HEK293 (cell line): ENCODE results near the gene SERPINA12.

ENCODE experiments used
- CTCF ChIA-PET: fragments of 350-600 bp; formaldehyde crosslinking; extraction: SDS; loops from one replicate; lab custom pipeline; 2021; ENCODE audit warnings: antibody characterized with exemption; lab: Yijun Ruan, JAX
- POLR2A ChIA-PET: fragments of 300-600 bp; formaldehyde crosslinking; extraction: SDS; loops from one replicate; lab custom pipeline; 2020; ENCODE audit warnings: antibody characterized with exemption, inconsistent platforms; lab: Yijun Ruan, JAX
- H3K27ac ChIP-seq: fragments of 200-500 bp; sonication (Bioruptor generic); 2 replicates; pipeline ENCODE4 v1.5.1; 2014; ENCODE audit warnings: low read depth, low read length, control low read depth, inconsistent platforms; ENCODE audit errors: extremely low read depth
- H3K36me3 ChIP-seq, 2 experiments: fragments of 200-500 bp in 1 of 2; sonication (Bioruptor generic) in 1 of 2; 1 replicate in 1 of 2; 2 replicates in 1 of 2; pipeline ENCODE4 v1.5.1; 2014 to 2017; ENCODE audit warnings: inconsistent platforms in 2 of 2, low read length in 2 of 2; ENCODE audit not compliant: control insufficient read depth in 2 of 2, insufficient read depth in 1 of 2
- H3K4me1 ChIP-seq: fragments of 200-500 bp; sonication (Bioruptor generic); 2 replicates; pipeline ENCODE4 v1.5.1; 2014; ENCODE audit warnings: mild to moderate bottlenecking, low read length, inconsistent platforms; ENCODE audit not compliant: control insufficient read depth, insufficient read depth
- H3K4me3 ChIP-seq: 2 replicates; pipeline ENCODE4 v1.5.1; 2011; ENCODE audit warnings: low read depth, mild to moderate bottlenecking, control low read depth, low read length, moderate library complexity
- H3K9me3 ChIP-seq: fragments of 200-500 bp; sonication (Bioruptor generic); 2 replicates; pipeline ENCODE4 v1.5.1; 2014; ENCODE audit warnings: low read depth, low read length, inconsistent platforms; ENCODE audit not compliant: control insufficient read depth, insufficient read depth
- BCL11B ChIP-seq: fragments of 450-650 bp; formaldehyde crosslinking; IDR thresholded peaks from 2 replicates; pipeline ENCODE4 v1.5.1; 2016; ENCODE audit warnings: low read depth, missing biosample characterization, missing genetic modification characterization
- EGR2 ChIP-seq: fragments of 450-650 bp; formaldehyde crosslinking; IDR thresholded peaks from 2 replicates; pipeline ENCODE4 v1.5.1; 2016; ENCODE audit warnings: low read depth, missing biosample characterization, missing genetic modification characterization
- GFI1B ChIP-seq: fragments of 450-650 bp; formaldehyde crosslinking; IDR thresholded peaks from 2 replicates; pipeline ENCODE4 v1.5.1; 2016; ENCODE audit warnings: missing biosample characterization, missing genetic modification characterization
- GLIS2 ChIP-seq: fragments of 450-650 bp; formaldehyde crosslinking; IDR thresholded peaks from 2 replicates; pipeline ENCODE4 v1.5.1; 2016; ENCODE audit warnings: missing biosample characterization, missing genetic modification characterization
- IKZF3 ChIP-seq: fragments of 450-650 bp; IDR thresholded peaks from 2 replicates; pipeline ENCODE4 v1.5.0; 2018; ENCODE audit warnings: missing biosample characterization, mild to moderate bottlenecking, missing genetic modification characterization, moderate library complexity
- SP2 ChIP-seq: fragments of 450-650 bp; formaldehyde crosslinking; IDR thresholded peaks from 2 replicates; pipeline ENCODE4 v1.5.1; 2016; ENCODE audit warnings: missing biosample characterization, missing genetic modification characterization
- TCF7L2 ChIP-seq: IDR thresholded peaks from 2 replicates; pipeline ENCODE4 v1.6.1; 2011; ENCODE audit warnings: low read depth, mild to moderate bottlenecking, inconsistent platforms, low read length, moderate library complexity, borderline replicate concordance
- ZNF174 ChIP-seq: fragments of 450-650 bp; formaldehyde crosslinking; IDR thresholded peaks from 2 replicates; pipeline ENCODE4 v1.5.0; 2017; ENCODE audit warnings: missing biosample characterization, mild to moderate bottlenecking, missing genetic modification characterization
- ZNF23 ChIP-seq: fragments of 450-650 bp; formaldehyde crosslinking; IDR thresholded peaks from 2 replicates; pipeline ENCODE4 v1.5.1; 2016; ENCODE audit warnings: missing biosample characterization, missing genetic modification characterization, borderline replicate concordance
- ZNF350 ChIP-seq: fragments of 450-650 bp; formaldehyde crosslinking; IDR thresholded peaks from 2 replicates; pipeline ENCODE4 v1.5.0; 2017; ENCODE audit warnings: missing biosample characterization, mild to moderate bottlenecking, missing genetic modification characterization
- ZNF391 ChIP-seq: fragments of 450-650 bp; formaldehyde crosslinking; IDR thresholded peaks from 2 replicates; pipeline ENCODE4 v1.5.1; 2016; ENCODE audit warnings: low read depth, missing biosample characterization, missing genetic modification characterization, borderline replicate concordance
- ZNF473 ChIP-seq: fragments of 450-650 bp; formaldehyde crosslinking; IDR thresholded peaks from 2 replicates; pipeline ENCODE4 v1.5.1; 2017; ENCODE audit warnings: missing biosample characterization, missing genetic modification characterization
- ZNF560 ChIP-seq: fragments of 450-650 bp; formaldehyde crosslinking; IDR thresholded peaks from 2 replicates; pipeline ENCODE4 v1.5.1; 2017; ENCODE audit warnings: missing biosample characterization, missing genetic modification characterization, borderline replicate concordance
- ZNF654 ChIP-seq: fragments of 450-650 bp; formaldehyde crosslinking; IDR thresholded peaks from 2 replicates; pipeline ENCODE4 v1.5.1; 2016; ENCODE audit warnings: low read depth, missing biosample characterization, missing genetic modification characterization
- TF ChIP-seq, protein P1 (sequence below): fragments of 450-650 bp; formaldehyde crosslinking; IDR thresholded peaks from 2 replicates; pipeline ENCODE4 v1.5.1; 2016; ENCODE audit warnings: missing biosample characterization, missing genetic modification characterization
- TF ChIP-seq, protein P2 (sequence below): fragments of 450-650 bp; formaldehyde crosslinking; IDR thresholded peaks from 2 replicates; pipeline ENCODE4 v1.5.1; 2016; ENCODE audit warnings: missing biosample characterization, missing genetic modification characterization, borderline replicate concordance
- TF ChIP-seq, protein P3 (sequence below): fragments of 450-650 bp; IDR thresholded peaks from 2 replicates; pipeline ENCODE4 v1.5.1; 2018; ENCODE audit warnings: missing biosample characterization, mild to moderate bottlenecking, missing genetic modification characterization
- TF ChIP-seq, protein P4 (sequence below): fragments of 450-650 bp; formaldehyde crosslinking; IDR thresholded peaks from 2 replicates; pipeline ENCODE4 v1.5.1; 2016; ENCODE audit warnings: missing biosample characterization, missing genetic modification characterization

The SERPINA12 gene

GRCh38 chr14:94555991-94556390 lies 46.7 kb upstream of the SERPINA12 start (continued):
- TF ChIP-seq, protein P1, sequence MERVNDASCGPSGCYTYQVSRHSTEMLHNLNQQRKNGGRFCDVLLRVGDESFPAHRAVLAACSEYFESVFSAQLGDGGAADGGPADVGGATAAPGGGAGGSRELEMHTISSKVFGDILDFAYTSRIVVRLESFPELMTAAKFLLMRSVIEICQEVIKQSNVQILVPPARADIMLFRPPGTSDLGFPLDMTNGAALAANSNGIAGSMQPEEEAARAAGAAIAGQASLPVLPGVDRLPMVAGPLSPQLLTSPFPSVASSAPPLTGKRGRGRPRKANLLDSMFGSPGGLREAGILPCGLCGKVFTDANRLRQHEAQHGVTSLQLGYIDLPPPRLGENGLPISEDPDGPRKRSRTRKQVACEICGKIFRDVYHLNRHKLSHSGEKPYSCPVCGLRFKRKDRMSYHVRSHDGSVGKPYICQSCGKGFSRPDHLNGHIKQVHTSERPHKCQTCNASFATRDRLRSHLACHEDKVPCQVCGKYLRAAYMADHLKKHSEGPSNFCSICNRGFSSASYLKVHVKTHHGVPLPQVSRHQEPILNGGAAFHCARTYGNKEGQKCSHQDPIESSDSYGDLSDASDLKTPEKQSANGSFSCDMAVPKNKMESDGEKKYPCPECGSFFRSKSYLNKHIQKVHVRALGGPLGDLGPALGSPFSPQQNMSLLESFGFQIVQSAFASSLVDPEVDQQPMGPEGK (tag by site-specific recombination): no peak
- TF ChIP-seq ZNF391 (tag by site-specific recombination): no peak
- TF ChIP-seq ZNF174 (tag by site-specific recombination): no peak
- TF ChIP-seq, protein P2, sequence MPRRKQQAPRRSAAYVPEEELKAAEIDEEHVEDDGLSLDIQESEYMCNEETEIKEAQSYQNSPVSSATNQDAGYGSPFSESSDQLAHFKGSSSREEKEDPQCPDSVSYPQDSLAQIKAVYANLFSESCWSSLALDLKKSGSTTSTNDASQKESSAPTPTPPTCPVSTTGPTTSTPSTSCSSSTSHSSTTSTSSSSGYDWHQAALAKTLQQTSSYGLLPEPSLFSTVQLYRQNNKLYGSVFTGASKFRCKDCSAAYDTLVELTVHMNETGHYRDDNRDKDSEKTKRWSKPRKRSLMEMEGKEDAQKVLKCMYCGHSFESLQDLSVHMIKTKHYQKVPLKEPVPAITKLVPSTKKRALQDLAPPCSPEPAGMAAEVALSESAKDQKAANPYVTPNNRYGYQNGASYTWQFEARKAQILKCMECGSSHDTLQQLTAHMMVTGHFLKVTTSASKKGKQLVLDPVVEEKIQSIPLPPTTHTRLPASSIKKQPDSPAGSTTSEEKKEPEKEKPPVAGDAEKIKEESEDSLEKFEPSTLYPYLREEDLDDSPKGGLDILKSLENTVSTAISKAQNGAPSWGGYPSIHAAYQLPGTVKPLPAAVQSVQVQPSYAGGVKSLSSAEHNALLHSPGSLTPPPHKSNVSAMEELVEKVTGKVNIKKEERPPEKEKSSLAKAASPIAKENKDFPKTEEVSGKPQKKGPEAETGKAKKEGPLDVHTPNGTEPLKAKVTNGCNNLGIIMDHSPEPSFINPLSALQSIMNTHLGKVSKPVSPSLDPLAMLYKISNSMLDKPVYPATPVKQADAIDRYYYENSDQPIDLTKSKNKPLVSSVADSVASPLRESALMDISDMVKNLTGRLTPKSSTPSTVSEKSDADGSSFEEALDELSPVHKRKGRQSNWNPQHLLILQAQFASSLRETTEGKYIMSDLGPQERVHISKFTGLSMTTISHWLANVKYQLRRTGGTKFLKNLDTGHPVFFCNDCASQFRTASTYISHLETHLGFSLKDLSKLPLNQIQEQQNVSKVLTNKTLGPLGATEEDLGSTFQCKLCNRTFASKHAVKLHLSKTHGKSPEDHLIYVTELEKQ (tag by site-specific recombination): no peak
- TF ChIP-seq ZNF350 (tag by site-specific recombination): no peak
- TF ChIP-seq GLIS2 (tag by site-specific recombination): no peak
- no peak for TF ChIP-seq BCL11B (tag by site-specific recombination)
- TF ChIP-seq SP2 (tag by site-specific recombination): no peak
- TF ChIP-seq, all 188 proteins: peak for 0

DNA sequence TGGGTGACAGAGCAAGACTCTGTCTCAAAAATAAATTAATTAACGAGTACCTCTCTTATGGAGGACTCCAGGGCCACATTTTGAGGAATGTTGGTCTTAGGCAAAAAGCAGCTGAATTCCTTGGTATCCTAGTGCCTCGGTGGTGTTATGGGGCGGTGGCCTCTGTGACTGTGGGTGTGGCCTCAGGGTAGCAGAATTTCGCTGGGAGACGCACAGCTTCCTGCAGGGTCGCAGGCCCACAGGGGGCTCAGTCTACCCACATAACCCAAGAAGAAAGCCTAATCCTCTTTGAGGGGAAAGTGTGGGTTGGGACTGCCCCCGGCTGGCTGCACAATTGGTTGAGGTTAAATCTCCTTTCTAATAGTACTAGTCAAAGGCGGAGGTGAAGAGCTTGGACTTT lies 40.8 kb upstream of the SERPINA12 start:
- Histone ChIP-seq H3K27ac (no peak overlapping the region), H3K4me3 (no peak overlapping the region), H3K9me3 (no peaks in the 10 kb centered on the region), H3K4me1 (no peaks in the 10 kb centered on the region), H3K36me3 (no peaks in the 10 kb centered on the region)
- no peak for TF ChIP-seq ZNF350 (tag by site-specific recombination)
- no peak for TF ChIP-seq ZNF23
- TF ChIP-seq ZNF391 (tag by site-specific recombination): no peak
- ChIA-PET CTCF (interaction anchor here (0.9 to 2.7 kb wide), 6 partner anchors 8 to 127 kb away, joined by 3 to 13 read pairs (median 6); partner anchors contain the start of gene SERPINA4), POLR2A (no interaction called here)

DNA sequence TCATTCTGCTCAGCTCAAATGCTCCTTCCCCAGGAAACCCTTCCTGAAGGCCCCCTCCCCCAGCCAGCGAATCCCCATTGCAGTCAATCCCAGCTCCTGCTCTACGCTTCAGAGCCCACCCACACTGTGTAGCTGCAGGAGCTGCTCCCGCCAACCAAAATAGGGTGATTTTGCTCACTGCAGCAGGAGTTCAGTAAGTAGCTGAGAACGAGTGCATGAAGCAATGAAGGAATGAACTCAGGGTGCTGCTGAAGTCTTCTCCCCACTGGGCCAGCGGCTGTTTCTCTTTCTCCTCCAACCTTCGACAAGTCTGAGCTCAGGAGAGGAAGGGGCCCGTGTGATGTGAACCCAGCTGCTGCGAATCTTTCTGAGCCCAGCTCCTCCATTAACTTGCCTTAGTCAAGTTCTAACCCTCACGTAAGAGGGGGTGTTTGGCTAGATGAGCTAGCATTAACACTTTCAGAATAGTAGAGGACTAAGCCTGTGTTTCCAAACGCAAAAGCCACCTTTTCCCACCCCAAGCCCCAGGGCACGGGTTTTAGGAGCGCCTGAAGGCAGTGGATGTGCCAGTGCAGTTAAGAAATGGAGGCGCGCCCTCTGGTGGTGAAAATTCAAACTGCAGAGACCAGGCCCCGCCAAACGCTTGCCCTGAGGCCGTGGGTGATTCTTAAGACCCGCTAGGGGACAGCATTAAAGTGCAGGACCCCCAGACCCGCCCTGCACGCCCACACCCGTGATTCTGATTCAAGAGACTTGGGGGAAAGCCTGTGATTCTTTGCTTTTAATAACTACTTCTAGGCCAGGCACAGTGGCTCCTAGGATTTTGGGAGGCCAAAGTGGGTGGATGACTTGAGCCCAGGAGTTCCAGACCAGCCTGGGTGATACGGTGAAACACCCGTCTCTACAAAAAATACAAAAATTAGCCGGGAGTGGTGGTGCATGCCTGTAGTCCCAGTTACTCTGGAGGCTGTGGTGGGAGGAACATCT lies 40.0 kb upstream of the SERPINA12 start:
- H3K9me3 ChIP-seq: no peaks in the 10 kb centered on the region
- no peak overlapping the region for H3K4me3 ChIP-seq
- no peaks in the 10 kb centered on the region for H3K36me3 ChIP-seq
- no peaks in the 10 kb centered on the region for H3K4me1 ChIP-seq
- POLR2A ChIA-PET: no interaction called here
- H3K27ac ChIP-seq: no peak overlapping the region
- CTCF ChIA-PET: interaction anchor here (0.5 to 2.7 kb wide), 24 partner anchors 9 to 715 kb away, joined by 3 to 30 read pairs (median 4); partner anchors contain the start of gene SERPINA4
- peak; percentile 59 for TF ChIP-seq ZNF654 (tag by site-specific recombination)
- TF ChIP-seq IKZF3 (tag by site-specific recombination): no peak
- TF ChIP-seq ZNF560 (tag by site-specific recombination): no peak
- TF ChIP-seq GFI1B (tag by site-specific recombination): no peak
- no peak for TF ChIP-seq EGR2 (tag by site-specific recombination)
- TF ChIP-seq ZNF473 (tag by site-specific recombination): no peak
- TF ChIP-seq, protein P3, sequence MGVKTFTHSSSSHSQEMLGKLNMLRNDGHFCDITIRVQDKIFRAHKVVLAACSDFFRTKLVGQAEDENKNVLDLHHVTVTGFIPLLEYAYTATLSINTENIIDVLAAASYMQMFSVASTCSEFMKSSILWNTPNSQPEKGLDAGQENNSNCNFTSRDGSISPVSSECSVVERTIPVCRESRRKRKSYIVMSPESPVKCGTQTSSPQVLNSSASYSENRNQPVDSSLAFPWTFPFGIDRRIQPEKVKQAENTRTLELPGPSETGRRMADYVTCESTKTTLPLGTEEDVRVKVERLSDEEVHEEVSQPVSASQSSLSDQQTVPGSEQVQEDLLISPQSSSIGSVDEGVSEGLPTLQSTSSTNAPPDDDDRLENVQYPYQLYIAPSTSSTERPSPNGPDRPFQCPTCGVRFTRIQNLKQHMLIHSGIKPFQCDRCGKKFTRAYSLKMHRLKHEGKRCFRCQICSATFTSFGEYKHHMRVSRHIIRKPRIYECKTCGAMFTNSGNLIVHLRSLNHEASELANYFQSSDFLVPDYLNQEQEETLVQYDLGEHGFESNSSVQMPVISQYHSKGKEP (tag by site-specific recombination): no peak
- TF ChIP-seq TCF7L2: no peak
- TF ChIP-seq, protein P4, sequence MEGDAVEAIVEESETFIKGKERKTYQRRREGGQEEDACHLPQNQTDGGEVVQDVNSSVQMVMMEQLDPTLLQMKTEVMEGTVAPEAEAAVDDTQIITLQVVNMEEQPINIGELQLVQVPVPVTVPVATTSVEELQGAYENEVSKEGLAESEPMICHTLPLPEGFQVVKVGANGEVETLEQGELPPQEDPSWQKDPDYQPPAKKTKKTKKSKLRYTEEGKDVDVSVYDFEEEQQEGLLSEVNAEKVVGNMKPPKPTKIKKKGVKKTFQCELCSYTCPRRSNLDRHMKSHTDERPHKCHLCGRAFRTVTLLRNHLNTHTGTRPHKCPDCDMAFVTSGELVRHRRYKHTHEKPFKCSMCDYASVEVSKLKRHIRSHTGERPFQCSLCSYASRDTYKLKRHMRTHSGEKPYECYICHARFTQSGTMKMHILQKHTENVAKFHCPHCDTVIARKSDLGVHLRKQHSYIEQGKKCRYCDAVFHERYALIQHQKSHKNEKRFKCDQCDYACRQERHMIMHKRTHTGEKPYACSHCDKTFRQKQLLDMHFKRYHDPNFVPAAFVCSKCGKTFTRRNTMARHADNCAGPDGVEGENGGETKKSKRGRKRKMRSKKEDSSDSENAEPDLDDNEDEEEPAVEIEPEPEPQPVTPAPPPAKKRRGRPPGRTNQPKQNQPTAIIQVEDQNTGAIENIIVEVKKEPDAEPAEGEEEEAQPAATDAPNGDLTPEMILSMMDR: peak; percentile 46
